Esophagus muscularis mucosa (tissue), 4 donors: ENCODE results near the gene AK8. TPM values are rescaled to one million over a fixed set of nuclear protein-coding genes. Genes with fewer than 3 reads are reported as not detected.

ENCODE experiments used
- DNase-seq: peaks from one replicate; pipeline ENCODE4 v3.0.0-alpha.2; 2017; ENCODE audit errors: extremely low spot score
- H3K27ac ChIP-seq, 4 donors: fragments of 200-600 bp; sonication (generic); replicated peaks in 1 of 4; 1 replicate in 3 of 4; 2 replicates in 1 of 4; pipeline ENCODE4 v1.5.1; 2016 to 2019; ENCODE audit warnings: mild to moderate bottlenecking in 1 of 4
- H3K27me3 ChIP-seq, 4 donors: fragments of 200-600 bp; sonication (generic); one replicate each; pipeline versions ENCODE4 v1.5.1 to v1.6.0; 2016 to 2019
- H3K36me3 ChIP-seq, 4 donors: fragments of 200-600 bp; sonication (generic); one replicate each; pipeline ENCODE4 v1.5.1; 2016 to 2019
- H3K4me1 ChIP-seq, 4 donors: fragments of 200-600 bp; sonication (generic); one replicate each; pipeline ENCODE4 v1.5.1; 2016 to 2019
- H3K4me3 ChIP-seq, 4 donors: fragments of 200-600 bp; sonication (generic); 1 replicate in 2 of 4; 2 replicates in 2 of 4; pipeline ENCODE4 v1.5.1; 2016 to 2019; ENCODE audit warnings: mild to moderate bottlenecking in 4 of 4, moderate library complexity in 1 of 4
- H3K9me3 ChIP-seq, 4 donors: fragments of 200-600 bp; sonication (generic); 1 replicate in 3 of 4; 2 replicates in 1 of 4; pipeline ENCODE4 v1.5.1; 2016 to 2019
- EP300 ChIP-seq: sonication (generic); formaldehyde crosslinking; IDR thresholded peaks from one replicate; pipeline ENCODE4 v1.6.1; 2017; ENCODE audit warnings: antibody characterized with exemption
- POLR2A ChIP-seq: fragments of 450-650 bp; IDR thresholded peaks from one replicate; pipeline ENCODE4 v1.6.1; 2017; ENCODE audit warnings: antibody characterized with exemption, moderate library complexity, mild to moderate bottlenecking, low read depth
- POLR2AphosphoS5 ChIP-seq, 2 donors: sonication (generic); formaldehyde crosslinking; IDR thresholded peaks; one replicate each; pipeline ENCODE4 v1.6.1; 2017; ENCODE audit warnings: antibody characterized with exemption in 2 of 2
- WGBS: methylation state at CpG from one replicate; pipeline ENCODE4 v1.1.5; 2018; 5-methylcytosine and 5-hydroxymethylcytosine counted together
- intact Hi-C: fragments of 100-400 bp; cut with DNase I; formaldehyde crosslinking; loops from one replicate; pipeline ENCODE4 v1.15.1; 2023
- total RNA-seq, 4 donors: library from RNA; depleted of rRNA; stranded (reverse); fragments of >200 nt; gene quantifications; one replicate each; pipeline versions ENCODE4 v1.1.0 to v1.2.1, GENCODE V29; 2016
- TF ChIP-seq, protein P1 (sequence below), 3 experiments: fragments of 200-600 bp in 2 of 3; fragments of 450-650 bp in 1 of 3; sonication (generic) in 2 of 3; IDR thresholded peaks; one replicate each; pipeline ENCODE4 v1.5.1; 2017 to 2019; ENCODE audit warnings: antibody characterized with exemption in 3 of 3, mild to moderate bottlenecking in 2 of 3, moderate library complexity in 1 of 3

Gene AK8
- total RNA-seq, 4 donors from 2014 or later: 0.39 to 1.5 (median 0.90) TPM

DNA sequence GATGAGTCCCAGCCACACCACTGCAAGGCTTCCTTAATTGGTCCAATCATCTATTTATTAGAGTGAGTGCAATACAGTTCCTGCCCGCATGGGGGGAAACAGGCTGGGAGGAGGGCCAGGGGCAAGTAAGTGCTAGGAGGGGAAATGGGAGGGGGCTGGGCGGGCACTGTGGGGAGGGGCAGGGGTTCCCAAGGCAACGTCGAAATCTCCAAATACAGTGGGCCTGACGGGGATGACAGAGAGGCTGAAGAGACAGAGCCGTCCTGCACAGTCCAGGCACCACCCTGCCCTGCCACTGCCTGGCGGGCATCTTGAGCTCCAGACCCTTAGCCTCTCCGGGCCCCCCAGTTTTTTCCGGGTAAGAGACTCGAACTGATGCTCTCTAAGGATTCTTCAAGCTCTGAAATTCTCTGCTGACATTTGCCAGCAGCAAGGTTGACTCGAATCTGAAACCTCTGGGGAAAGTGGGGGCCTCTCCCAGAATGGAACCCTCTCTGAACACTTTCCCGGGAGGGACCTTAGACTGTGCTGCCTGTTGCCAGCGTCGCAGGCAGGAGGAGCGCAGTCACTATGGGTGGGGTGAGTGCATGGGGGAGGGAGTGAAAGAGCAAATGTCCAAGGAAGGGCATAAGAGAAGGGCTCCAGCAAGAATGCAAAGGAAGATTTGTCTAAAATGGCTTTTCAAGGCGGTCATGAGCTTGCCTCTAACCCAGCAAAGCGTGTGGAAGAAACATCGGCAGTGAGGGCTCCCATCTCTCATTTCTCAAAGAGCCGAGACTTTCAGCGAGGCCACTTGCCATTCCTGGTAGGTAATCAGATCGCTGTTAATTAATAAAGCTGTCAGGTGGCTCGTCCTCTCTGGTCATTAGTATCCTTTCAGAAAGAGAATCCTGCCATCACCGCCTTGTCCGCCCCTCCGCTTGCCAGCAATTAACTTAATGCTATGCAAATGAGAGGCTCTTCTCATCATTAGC is 108.9 kb downstream of the AK8 start:
- Histone ChIP-seq H3K36me3 (no peaks in the 10 kb centered on the region), H3K9me3 (no peaks in the 10 kb centered on the region), H3K27me3 (peaks cover 0 to 4% (median 0%) of the 10 kb centered on the region in 4 donors), H3K27ac (peak overlapping the region; percentile 77 to 86 (median 80)), H3K4me3 (peak overlapping the region; percentile 62 to 93 (median 86)), H3K4me1 (peaks cover 14 to 23% (median 18%) of the 10 kb centered on the region in 4 donors)
- intact Hi-C loops: loop anchor here (10.0 kb wide), 1 partner anchor 94 kb away; the partner anchor contains the start of gene GTF3C4
- no peak for DNase-seq
- WGBS: 2% methylated on average over 22 of the region's 25 CpGs
- TF ChIP-seq POLR2A (no peak), POLR2AphosphoS5 (IDR thresholded peaks at IDR 0.05) (peak in 1 of 2 donors; percentile 49), EP300 (no peak)
- TF ChIP-seq, protein P1, sequence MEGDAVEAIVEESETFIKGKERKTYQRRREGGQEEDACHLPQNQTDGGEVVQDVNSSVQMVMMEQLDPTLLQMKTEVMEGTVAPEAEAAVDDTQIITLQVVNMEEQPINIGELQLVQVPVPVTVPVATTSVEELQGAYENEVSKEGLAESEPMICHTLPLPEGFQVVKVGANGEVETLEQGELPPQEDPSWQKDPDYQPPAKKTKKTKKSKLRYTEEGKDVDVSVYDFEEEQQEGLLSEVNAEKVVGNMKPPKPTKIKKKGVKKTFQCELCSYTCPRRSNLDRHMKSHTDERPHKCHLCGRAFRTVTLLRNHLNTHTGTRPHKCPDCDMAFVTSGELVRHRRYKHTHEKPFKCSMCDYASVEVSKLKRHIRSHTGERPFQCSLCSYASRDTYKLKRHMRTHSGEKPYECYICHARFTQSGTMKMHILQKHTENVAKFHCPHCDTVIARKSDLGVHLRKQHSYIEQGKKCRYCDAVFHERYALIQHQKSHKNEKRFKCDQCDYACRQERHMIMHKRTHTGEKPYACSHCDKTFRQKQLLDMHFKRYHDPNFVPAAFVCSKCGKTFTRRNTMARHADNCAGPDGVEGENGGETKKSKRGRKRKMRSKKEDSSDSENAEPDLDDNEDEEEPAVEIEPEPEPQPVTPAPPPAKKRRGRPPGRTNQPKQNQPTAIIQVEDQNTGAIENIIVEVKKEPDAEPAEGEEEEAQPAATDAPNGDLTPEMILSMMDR (IDR thresholded peaks at IDR 0.05): peak; percentile 37 to 55 (median 53)

DNA sequence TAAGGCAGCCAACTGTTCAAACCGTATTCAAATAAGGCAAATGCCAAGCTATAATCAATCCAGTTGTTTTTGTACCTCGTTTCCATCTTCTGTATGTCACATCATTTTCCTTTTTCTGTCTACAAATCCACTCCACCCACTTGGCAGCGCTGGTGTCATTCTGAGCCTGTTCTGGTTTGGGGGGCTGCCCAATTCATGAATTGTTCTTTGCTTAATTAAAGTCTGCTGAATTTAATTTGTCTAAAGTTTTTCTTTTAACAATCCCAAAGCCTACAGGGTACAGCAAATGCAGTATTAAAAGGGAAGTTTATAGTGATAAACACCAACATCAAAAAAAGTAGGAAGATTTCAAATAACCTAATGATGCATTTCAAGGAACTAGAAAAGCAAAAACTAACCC is 114.5 kb downstream of the AK8 start:
- H3K4me1 ChIP-seq: peaks cover 0 to 5% (median 2%) of the 10 kb centered on the region in 4 donors
- H3K9me3 ChIP-seq: no peaks in the 10 kb centered on the region
- no peak for DNase-seq
- H3K36me3 ChIP-seq: no peaks in the 10 kb centered on the region
- TF ChIP-seq POLR2AphosphoS5 (IDR thresholded peaks at IDR 0.05) (no peak), EP300 (no peak)
- TF ChIP-seq, protein P1 (IDR thresholded peaks at IDR 0.05): no peak
- no peak overlapping the region for H3K4me3 ChIP-seq
- intact Hi-C loops: loop anchor here (10.0 kb wide), 1 partner anchor 89 kb away; the partner anchor contains the start of gene GTF3C4
- no peak overlapping the region for H3K27ac ChIP-seq
- H3K27me3 ChIP-seq: no peaks in the 10 kb centered on the region
- 84% methylated on average over 3 of the region's 3 CpGs for WGBS

DNA sequence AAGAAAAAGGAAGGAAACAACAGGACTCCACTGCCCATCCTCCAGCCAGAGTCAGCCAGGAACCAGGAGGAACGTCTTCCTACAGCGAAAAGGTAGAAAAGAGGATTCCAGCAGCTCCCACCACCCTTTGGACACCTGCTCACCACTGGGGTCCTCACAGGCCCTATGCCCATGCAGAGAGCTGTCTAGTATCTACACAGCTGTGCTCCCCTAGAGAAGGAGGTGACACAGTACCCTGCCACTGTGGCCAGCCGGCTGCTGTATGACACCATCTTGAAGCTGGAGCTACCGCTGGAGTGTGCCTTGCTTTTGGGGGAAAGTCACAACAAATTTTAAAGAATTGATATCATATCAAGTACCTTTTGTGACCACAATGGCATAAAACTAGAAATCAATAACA is 115.2 kb downstream of the AK8 start:
- Histone ChIP-seq H3K4me3 (no peak overlapping the region), H3K4me1 (no peaks in the 10 kb centered on the region), H3K36me3 (no peaks in the 10 kb centered on the region), H3K27me3 (no peaks in the 10 kb centered on the region), H3K27ac (no peak overlapping the region), H3K9me3 (no peaks in the 10 kb centered on the region)
- 95% methylated on average over 4 of the region's 4 CpGs for WGBS
- intact Hi-C loops: loop anchor here (10.0 kb wide), 1 partner anchor 88 kb away; the partner anchor contains the start of gene GTF3C4
- no peak for TF ChIP-seq EP300
- TF ChIP-seq, protein P1 (IDR thresholded peaks at IDR 0.05): no peak
- TF ChIP-seq POLR2A: no peak
- TF ChIP-seq POLR2AphosphoS5 (IDR thresholded peaks at IDR 0.05): no peak
- no peak for DNase-seq

DNA sequence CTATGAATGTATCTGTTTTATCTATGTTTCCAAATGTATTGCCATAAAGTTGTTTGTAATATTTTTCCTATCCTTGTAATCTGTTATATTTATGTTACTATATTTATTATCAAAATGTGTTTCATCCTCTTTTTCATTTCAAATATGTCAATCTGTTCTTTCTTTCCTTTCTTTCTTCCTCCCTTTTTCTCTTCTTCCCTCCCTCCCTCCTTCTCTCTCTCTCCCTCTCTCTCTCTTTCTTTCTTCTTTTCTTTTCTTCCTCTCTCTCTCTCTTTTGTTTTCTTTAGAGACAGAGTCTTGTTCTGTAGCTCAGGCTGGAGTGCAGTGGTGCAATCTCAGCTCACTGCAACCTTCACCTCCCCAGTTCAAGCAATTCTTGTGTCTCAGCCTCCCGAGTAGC is 116.5 kb downstream of the AK8 start:
- intact Hi-C loops: loop anchor here (10.0 kb wide), 1 partner anchor 87 kb away; the partner anchor contains the start of gene GTF3C4
- DNase-seq: no peak
- H3K27me3 ChIP-seq: no peaks in the 10 kb centered on the region
- no peaks in the 10 kb centered on the region for H3K4me1 ChIP-seq
- no peak overlapping the region for H3K4me3 ChIP-seq
- no peaks in the 10 kb centered on the region for H3K9me3 ChIP-seq
- TF ChIP-seq POLR2AphosphoS5 (IDR thresholded peaks at IDR 0.05) (no peak), POLR2A (no peak), EP300 (no peak)
- TF ChIP-seq, protein P1 (IDR thresholded peaks at IDR 0.05): no peak
- H3K36me3 ChIP-seq: no peaks in the 10 kb centered on the region
- H3K27ac ChIP-seq: no peak overlapping the region
- WGBS: 94% methylated on average over 1 of the region's 1 CpG
